PFSK-1 (cell line): Measurements from ENCODE around the gene FAM13C.

Source experiments
- FOXP2 ChIP-seq: optimal IDR thresholded peaks from 2 replicates; pipeline ENCODE3; 2011; ENCODE audit warnings: borderline replicate concordance, control low read depth, inconsistent platforms; ENCODE audit not compliant: insufficient read depth; ENCODE audit errors: extremely low read length, extremely low read depth
- POLR2AphosphoS5 ChIP-seq: IDR thresholded peaks from 2 replicates; pipeline ENCODE4 v1.6.1; 2012; ENCODE audit warnings: low read depth, mild to moderate bottlenecking, control low read depth, low read length, moderate library complexity
- SIN3A ChIP-seq: IDR thresholded peaks from 2 replicates; pipeline ENCODE4 v1.6.1; 2012; ENCODE audit warnings: mild to moderate bottlenecking, low read length, moderate library complexity, borderline replicate concordance; ENCODE audit not compliant: insufficient read depth
- TAF1 ChIP-seq: IDR thresholded peaks from 2 replicates; pipeline ENCODE4 v1.6.1; 2012; ENCODE audit warnings: low read length, control low read depth, borderline replicate concordance; ENCODE audit not compliant: insufficient read depth
- TF ChIP-seq, protein P1 (sequence below), 2 experiments: IDR thresholded peaks; 2 replicates each; pipeline versions ENCODE4 v1.6.1 to v1.8.0; 2011 to 2012; ENCODE audit warnings: low read depth in 2 of 2, low read length in 2 of 2, control low read depth in 1 of 2, inconsistent platforms in 1 of 2, mild to moderate bottlenecking in 1 of 2, moderate library complexity in 1 of 2; ENCODE audit not compliant: insufficient read depth in 1 of 2

FAM13C gene

DNA sequence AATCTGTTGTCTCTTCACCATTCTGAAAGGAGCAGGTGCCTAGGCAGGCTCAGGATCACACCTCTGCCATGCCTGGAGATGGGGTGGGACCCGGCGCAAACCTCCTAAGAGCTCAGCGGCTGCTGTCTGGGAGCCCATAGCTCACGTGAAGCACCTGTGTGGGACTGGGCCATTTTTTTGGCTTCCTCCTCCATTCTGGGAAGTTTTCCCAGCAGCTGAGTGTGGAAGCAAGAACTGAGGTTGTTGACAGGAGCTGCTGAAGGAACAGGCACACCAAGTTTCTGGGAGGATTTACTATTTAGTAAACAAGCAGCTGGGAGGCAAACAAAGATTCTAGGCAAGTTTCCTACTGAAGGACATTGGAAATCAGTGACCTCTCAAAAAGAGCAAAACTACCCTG is 77.3 kb downstream of the FAM13C start:
- TF ChIP-seq TAF1, result no peak
- TF ChIP-seq FOXP2, result no peak

DNA sequence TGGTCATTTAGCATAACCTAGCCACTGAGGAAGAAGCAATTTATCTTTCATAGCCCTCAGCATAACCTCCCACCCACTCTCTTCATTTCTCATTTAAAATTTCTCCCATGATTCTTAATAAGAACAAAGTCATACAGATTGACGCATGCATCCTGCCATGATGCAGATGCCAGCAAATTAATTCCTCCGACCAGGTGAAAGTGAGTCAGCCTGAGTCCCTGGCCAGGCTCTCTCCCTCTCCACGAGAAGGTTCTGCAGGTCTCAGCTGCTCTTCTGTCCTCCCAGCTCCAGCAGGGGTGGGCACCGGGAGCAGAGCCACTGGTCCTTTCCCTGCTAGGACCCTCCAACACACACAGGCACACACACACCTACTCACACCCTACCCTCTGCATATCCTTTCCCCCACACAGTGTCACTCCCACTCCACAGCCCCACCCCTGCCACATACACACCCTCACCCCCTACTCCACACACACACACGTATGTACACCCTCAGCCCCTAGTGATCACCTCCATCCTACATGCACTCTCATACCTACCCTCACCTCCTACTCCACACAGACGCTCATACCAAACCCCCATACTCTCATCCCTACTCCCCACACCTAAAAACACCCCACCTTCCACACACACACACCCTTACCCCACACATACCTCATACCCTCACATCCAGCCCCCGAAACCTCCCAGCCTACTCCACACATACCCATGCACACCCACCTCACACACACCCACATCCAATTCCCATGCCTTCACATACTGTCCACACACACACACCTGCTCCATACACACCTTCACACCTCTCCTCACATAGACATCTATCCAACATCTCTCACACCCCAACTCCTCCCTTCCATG is 78.0 kb downstream of the FAM13C start:
- TF ChIP-seq, protein P1, sequence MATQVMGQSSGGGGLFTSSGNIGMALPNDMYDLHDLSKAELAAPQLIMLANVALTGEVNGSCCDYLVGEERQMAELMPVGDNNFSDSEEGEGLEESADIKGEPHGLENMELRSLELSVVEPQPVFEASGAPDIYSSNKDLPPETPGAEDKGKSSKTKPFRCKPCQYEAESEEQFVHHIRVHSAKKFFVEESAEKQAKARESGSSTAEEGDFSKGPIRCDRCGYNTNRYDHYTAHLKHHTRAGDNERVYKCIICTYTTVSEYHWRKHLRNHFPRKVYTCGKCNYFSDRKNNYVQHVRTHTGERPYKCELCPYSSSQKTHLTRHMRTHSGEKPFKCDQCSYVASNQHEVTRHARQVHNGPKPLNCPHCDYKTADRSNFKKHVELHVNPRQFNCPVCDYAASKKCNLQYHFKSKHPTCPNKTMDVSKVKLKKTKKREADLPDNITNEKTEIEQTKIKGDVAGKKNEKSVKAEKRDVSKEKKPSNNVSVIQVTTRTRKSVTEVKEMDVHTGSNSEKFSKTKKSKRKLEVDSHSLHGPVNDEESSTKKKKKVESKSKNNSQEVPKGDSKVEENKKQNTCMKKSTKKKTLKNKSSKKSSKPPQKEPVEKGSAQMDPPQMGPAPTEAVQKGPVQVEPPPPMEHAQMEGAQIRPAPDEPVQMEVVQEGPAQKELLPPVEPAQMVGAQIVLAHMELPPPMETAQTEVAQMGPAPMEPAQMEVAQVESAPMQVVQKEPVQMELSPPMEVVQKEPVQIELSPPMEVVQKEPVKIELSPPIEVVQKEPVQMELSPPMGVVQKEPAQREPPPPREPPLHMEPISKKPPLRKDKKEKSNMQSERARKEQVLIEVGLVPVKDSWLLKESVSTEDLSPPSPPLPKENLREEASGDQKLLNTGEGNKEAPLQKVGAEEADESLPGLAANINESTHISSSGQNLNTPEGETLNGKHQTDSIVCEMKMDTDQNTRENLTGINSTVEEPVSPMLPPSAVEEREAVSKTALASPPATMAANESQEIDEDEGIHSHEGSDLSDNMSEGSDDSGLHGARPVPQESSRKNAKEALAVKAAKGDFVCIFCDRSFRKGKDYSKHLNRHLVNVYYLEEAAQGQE (IDR thresholded peaks at IDR 0.05; ENCODE audit: insufficient read depth in 1 of 2, low read depth in 2 of 2, low read length in 2 of 2), result no peak
- no peak for TF ChIP-seq TAF1
- no peak for TF ChIP-seq SIN3A
- no peak for TF ChIP-seq POLR2AphosphoS5
- no peak for TF ChIP-seq FOXP2

DNA sequence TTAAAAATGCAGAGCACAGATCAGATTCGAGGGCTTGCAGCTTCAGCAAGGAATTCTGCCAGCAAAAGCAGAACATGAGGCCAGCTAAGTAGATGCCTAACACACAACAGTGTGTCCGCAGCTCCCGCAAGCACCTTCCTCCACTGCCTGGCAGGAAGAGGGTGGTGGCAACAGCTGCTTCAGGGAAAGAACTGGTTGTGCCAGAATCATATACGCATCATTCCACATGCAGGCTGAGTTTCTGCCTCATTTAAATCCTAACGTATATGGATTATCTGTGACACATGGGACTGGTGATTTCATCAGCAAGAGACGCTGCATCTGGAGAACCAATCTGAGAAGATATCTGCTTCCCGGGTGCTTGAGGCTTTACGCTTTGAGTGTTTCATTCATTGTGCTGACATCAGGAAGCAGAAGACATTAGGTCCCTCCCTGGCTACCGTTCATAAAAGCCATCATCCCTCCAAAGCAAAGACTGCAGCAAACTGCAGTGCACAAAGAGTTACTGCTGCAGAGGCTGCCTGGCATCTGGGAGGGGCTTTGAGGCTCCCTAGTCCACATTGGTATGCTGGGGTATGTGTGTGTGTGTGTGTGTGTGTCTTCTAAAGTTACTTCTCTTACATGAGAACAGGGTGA is 78.8 kb downstream of the FAM13C start:
- TF ChIP-seq POLR2AphosphoS5 (no peak), SIN3A (no peak), FOXP2 (no peak), TAF1 (no peak)
- TF ChIP-seq, protein P1 (IDR thresholded peaks at IDR 0.05; ENCODE audit: insufficient read depth in 1 of 2, low read depth in 2 of 2, low read length in 2 of 2), result no peak

DNA sequence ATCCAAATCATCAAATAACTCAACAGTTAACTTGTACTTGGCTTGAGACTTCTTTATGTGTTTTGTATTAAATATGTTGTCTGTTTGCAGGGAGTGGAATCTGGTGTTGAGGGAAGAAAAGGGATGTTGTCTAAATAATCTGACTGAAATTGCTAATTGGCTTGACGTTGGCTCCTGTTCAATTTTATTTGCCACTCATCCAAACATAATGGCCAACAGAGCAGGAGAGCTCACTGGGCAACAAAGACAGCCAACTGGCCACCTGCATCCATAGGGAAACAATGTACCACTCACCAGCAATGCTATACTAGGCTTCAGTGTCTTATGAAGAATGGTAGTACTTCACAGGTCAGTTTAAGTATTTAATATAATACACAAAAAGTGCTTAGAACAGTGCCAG is 80.5 kb downstream of the FAM13C start:
- no peak for TF ChIP-seq TAF1
- TF ChIP-seq, protein P1 (IDR thresholded peaks at IDR 0.05; ENCODE audit: insufficient read depth in 1 of 2, low read depth in 2 of 2, low read length in 2 of 2), result no peak
- TF ChIP-seq SIN3A, result no peak
- TF ChIP-seq FOXP2, result no peak
- no peak for TF ChIP-seq POLR2AphosphoS5

DNA sequence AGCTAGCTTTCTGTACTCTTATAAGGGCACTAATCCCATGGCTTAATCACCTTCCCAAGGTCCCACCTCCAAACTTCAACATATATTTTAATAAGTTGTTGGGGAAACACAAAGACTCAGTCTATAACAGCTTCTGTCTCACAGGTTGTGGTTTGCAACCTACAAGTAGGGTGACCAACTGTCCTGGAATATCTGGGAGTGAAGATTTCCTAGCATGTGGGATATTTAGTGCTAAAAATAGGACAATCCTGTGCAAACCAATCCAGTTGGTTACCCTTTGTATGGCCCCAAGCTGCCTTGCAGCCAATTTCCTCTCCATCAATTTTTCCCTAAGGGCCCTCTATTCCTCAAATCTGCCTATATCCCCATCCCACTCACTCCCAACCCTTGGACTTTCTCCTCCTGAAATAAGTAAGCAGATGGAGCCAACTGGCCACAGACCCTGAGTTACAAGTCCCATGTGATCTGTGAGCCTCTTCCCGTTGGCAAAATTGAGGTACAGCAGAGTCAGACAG is 82.3 kb downstream of the FAM13C start:
- TF ChIP-seq FOXP2, result no peak
- no peak for TF ChIP-seq POLR2AphosphoS5
- TF ChIP-seq SIN3A, result no peak
- TF ChIP-seq TAF1, result no peak
- TF ChIP-seq, protein P1 (IDR thresholded peaks at IDR 0.05; ENCODE audit: insufficient read depth in 1 of 2, low read depth in 2 of 2, low read length in 2 of 2), result no peak
